Mucosa of descending colon (tissue), 3 donors: ENCODE results near the gene GATD1. TPM values are rescaled to one million over a fixed set of nuclear protein-coding genes. Genes with fewer than 3 reads are reported as not detected.

Experiments used
- ATAC-seq: fragments of 200-7000 bp; cut with Tn5 transposase; one replicate; pipeline ENCODE4 v1.9.1; 2020; ENCODE audit warnings: mild to moderate bottlenecking, moderate library complexity
- DNase-seq, 3 donors: peaks; one replicate each; pipeline ENCODE4 v3.0.0-alpha.2; 2020
- H3K36me3 ChIP-seq: fragments of 200-600 bp; one replicate; pipeline ENCODE4 v1.8.0; 2021; ENCODE audit warnings: low read depth, mild to moderate bottlenecking
- H3K4me1 ChIP-seq: fragments of 200-600 bp; one replicate; pipeline ENCODE4 v1.8.0; 2021; ENCODE audit warnings: low read depth, mild to moderate bottlenecking
- H3K4me3 ChIP-seq: fragments of 200-600 bp; one replicate; pipeline ENCODE4 v1.8.0; 2021; ENCODE audit warnings: mild to moderate bottlenecking
- H3K9me3 ChIP-seq: fragments of 200-600 bp; one replicate; pipeline ENCODE4 v1.8.0; 2021; ENCODE audit warnings: mild to moderate bottlenecking
- intact Hi-C, 2 donors: fragments of 100-400 bp; cut with DNase I in 1 of 2; cut with micrococcal nuclease in 1 of 2; formaldehyde crosslinking; loops; one replicate each; pipeline versions ENCODE4 v1.11.0 to v1.11.1; 2022; cut with DNase I, micrococcal nuclease
- total RNA-seq, 3 donors: library from RNA; stranded (reverse); fragmentation: NEBNext Ultra II Directional in 2 of 3; extraction: Animal tissue kit (Norgen Biotek cat#: 25700) in 2 of 3; gene quantifications; one replicate each; pipeline versions ENCODE4 v1.2.1 to v1.2.4, GENCODE V29; 2021 to 2023
- TF ChIP-seq, protein P1 (sequence below): fragments of 200-600 bp; IDR thresholded peaks from one replicate; pipeline ENCODE4 v1.8.0; 2022; ENCODE audit warnings: antibody characterized with exemption, mild to moderate bottlenecking
- donor health status: DM: no; HTN: no; CAD: no; lungs with moderate emphysema.
- donor health status: DM: no; HTN: no; CAD: no.
- donor health status: DM: no; HTN: yes; CAD: no.

The GATD1 gene
- total RNA-seq, 3 donors from 2014 or later, result 51.9 to 58.8 (median 57.4) TPM

DNA sequence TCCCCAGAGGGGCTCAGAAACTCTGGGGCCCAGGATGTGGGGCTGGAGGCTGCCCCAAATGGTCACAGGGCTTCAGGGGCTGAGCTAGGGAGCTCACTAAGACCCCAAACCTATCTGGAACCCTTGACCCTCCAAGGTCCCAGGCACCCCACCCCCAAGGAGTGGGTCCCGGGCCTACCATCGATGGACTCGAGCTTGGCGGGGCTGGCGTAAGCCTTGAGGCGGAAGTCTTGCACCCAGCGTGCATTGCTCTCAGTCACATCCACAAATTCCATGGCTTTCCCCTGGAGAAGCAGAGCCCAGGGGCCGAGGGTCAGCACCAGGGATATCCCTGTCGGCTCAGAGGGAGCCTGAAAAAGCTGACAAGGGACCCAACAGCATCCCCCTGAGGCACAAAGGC lies 3.5 kb downstream of the GATD1 start:
- Histone ChIP-seq H3K4me1 (peaks cover 23% of the 10 kb centered on the region), H3K9me3 (no peaks in the 10 kb centered on the region), H3K4me3 (no peak overlapping the region), H3K36me3 (no peaks in the 10 kb centered on the region)
- TF ChIP-seq, protein P1, sequence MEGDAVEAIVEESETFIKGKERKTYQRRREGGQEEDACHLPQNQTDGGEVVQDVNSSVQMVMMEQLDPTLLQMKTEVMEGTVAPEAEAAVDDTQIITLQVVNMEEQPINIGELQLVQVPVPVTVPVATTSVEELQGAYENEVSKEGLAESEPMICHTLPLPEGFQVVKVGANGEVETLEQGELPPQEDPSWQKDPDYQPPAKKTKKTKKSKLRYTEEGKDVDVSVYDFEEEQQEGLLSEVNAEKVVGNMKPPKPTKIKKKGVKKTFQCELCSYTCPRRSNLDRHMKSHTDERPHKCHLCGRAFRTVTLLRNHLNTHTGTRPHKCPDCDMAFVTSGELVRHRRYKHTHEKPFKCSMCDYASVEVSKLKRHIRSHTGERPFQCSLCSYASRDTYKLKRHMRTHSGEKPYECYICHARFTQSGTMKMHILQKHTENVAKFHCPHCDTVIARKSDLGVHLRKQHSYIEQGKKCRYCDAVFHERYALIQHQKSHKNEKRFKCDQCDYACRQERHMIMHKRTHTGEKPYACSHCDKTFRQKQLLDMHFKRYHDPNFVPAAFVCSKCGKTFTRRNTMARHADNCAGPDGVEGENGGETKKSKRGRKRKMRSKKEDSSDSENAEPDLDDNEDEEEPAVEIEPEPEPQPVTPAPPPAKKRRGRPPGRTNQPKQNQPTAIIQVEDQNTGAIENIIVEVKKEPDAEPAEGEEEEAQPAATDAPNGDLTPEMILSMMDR, result no peak
- DNase-seq (no peak), ATAC-seq (no peak)
- intact Hi-C loops, result no loop called here

DNA sequence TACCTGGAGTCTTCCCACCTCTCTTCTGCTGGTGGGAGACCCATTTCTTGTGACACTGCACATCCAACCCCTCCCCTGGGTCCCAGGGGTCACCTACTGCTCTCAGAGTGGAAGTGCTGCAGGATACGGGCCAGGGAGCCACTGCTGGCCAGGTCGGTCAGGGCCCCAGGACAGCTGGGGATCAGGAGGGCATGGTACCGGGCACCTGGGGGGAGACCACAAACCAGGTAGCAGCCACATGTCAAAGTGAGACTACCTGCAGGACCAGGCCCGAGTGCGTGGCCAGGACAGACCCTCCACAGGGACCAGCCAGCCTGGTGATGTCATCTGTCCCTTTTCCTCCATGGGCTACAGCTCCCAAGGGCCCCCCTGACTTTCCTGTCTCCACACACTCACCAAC lies 3.9 kb downstream of the GATD1 start:
- ATAC-seq (no peak), DNase-seq (no peak)
- no peaks in the 10 kb centered on the region for H3K9me3 ChIP-seq
- H3K4me1 ChIP-seq, result peaks cover 20% of the 10 kb centered on the region
- intact Hi-C loops, result no loop called here
- H3K4me3 ChIP-seq, result no peak overlapping the region
- no peaks in the 10 kb centered on the region for H3K36me3 ChIP-seq
- TF ChIP-seq, protein P1, result no peak

DNA sequence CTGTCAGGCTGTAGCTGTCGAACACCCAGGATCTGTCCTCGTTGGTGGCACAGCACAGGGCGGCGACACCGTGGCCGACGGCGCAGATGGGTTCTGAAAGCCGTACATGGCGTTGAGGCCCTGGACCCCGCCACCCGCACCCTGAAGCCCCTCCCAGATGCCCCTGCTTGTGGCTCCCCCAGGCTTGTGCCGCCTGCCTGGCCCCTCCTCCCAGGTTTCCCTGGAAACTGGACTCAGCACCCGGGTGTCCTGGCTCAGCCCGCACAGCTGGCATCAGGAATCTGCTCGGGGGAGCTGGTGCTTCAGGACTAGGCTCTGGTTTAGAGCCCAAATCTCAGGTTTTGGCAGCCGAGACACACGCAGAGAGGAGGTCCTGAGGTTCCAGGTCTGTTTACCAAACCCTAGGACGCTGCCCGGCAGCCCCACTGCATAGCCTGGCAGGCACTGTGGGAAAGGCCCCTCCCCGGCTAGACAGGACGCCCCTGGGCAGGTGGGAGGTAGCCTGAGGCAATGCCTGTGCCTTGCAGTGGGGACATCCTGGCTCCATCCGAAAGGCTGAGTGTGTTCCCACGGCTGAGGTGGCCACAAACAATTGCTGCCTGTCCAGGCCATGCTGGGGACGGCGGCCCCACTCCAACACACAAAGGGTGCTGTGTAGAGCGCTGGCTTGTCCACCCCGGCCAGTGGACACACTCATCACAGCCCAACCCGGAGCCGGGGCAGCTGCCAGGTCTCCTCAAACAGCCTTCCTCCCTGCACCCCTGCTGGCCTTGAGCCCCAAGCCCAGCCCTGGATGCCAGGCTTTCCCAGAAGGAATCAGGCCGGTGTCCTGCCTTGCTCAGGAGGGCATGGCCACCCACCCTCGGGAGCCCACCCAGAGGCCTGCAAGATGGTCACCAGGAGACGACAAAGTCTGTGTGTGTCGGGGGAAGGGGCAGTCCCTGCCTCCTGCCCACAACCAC lies 4.6 kb downstream of the GATD1 start:
- intact Hi-C loops, result no loop called here
- no peak for ATAC-seq
- H3K4me3 ChIP-seq, result no peak overlapping the region
- TF ChIP-seq, protein P1, result no peak
- peaks cover 16% of the 10 kb centered on the region for H3K4me1 ChIP-seq
- no peaks in the 10 kb centered on the region for H3K9me3 ChIP-seq
- DNase-seq, result no peak
- no peaks in the 10 kb centered on the region for H3K36me3 ChIP-seq

DNA sequence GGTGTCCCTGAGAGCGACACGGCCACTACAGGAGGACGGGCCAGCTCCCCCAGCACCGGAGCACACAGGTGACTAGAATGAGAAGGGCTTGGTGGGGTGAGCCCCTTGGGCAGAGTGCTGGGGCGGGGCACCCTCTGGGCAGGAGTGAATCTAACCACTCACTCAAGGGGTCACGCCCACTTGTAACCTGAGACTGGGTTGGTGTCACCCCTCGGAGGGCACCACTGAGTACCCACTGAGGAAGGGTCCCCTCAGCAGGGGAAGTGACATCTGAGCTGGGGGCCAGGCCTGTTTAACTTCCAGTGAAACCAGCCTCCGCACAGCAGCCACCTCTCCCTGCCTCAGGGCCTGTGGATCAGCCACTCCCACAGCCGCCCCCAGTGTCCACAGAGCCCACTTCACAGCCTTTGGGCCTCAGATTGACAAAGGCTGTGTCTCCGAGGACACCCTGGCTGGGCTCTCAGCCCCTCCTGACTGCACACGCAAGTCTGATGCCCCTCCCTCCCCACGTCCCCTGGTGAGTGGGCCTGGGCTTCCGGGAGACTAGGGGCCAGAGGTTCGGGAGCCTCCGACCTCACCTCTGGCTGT lies 5.6 kb downstream of the GATD1 start:
- Histone ChIP-seq H3K36me3 (no peaks in the 10 kb centered on the region), H3K4me3 (no peak overlapping the region), H3K9me3 (no peaks in the 10 kb centered on the region), H3K4me1 (peaks cover 16% of the 10 kb centered on the region)
- ATAC-seq, result no peak
- TF ChIP-seq, protein P1, result no peak
- DNase-seq, result no peak
- intact Hi-C loops, result no loop called here

DNA sequence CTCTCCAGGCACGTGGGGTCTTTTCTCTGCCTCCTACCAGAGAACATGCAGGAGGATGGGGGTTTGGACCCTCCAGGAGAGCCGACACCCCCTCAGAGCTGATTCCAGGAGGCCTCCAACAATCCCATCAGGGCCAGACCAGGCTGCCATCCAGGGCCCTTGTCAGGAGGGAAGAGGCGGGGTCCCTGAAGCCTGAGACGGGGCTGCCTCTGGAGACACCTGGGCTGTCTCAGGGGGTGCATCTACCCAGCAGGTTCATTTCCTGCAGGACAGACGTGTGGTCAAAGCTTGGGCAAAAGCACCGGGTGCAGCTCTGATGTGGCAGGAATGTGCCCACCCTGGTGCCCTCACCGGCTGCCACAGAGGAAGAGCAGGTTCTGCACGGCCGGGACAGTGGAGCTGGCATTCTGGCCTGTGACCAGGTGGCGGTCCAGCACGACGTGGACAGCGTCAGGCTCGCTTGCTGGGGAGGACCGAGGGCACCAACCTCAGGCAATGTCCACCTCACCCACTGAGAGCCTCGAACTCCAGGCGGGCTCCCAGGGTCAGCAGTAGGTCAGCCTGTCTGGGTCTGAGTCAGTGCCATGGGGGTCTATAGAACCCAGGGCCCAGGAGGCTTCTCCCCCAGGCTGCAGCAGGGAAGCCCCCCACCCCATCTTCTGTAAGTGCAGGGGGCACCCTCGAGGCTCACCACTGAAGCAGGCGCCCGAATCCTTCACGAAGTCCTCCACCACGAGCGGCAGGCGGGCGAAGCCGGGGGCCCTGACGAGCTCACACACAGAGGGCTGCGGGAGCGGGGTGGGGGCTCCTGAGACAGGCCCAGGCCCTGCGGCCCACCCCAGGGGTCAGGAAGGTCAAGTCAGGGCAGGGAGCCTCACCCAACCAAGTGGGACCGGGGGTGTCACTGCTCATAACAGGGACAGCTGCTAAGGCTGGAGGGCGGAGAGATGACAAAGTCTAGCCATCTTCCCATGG lies 6.4 kb downstream of the GATD1 start:
- peaks cover 9% of the 10 kb centered on the region for H3K4me1 ChIP-seq
- ATAC-seq, result no peak
- H3K9me3 ChIP-seq, result no peaks in the 10 kb centered on the region
- TF ChIP-seq, protein P1, result no peak
- intact Hi-C loops, result no loop called here
- no peak overlapping the region for H3K4me3 ChIP-seq
- no peaks in the 10 kb centered on the region for H3K36me3 ChIP-seq
- DNase-seq, result peak in 1 of 3 donors; percentile 48
